ENCODE measurements around the gene EPN2. TPM values are rescaled to one million over a fixed set of nuclear protein-coding genes. Genes with fewer than 3 reads are reported as not detected.
A peak's percentile ranks its signal among the peaks of the same experiment; 100 is the strongest.

The EPN2 gene
- total RNA-seq, 1 experiment from 2014 or later = 57.8 TPM

DNA sequence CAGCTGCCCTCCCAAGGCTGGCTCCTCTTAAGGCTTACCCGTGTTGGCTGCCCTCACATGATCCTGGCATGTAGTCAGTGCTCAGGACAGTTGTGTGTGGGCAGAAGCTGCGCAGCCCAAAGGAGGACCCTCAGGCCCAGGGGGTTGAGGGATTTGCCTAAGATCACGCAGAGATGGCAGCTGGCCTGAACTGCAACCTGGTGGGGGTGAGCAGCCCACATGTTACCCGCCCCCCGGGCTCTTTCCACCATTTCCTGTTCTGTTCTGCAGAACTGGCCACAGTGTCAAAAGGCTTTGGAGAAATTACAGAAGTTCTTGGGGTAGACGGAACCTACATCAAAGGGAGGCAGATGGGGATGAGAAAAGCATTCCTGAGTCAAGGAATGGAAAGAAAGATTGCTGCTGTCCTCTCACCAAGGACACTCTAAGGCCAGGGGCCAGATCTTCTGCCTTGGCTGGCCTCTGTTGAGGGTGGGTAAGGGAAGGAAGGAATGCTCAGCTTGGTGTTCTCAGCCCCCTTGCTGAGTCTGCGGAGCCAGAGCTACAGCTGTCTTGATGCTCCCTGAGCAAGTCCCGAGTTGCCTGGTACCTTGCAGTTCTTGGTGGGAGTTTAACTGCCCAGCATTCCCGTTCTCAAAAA, 53.0 kb downstream of the EPN2 start:
- no peak overlapping the region for H2BK20ac ChIP-seq (ENCODE audit: low read depth, low read length, poor library complexity, severe bottlenecking)
- Mint-ChIP-seq H3K9me3 (no peaks in the 10 kb centered on the region), H3K4me3 (no peak overlapping the region), H3K4me1 (peaks cover 43 to 48% of the 10 kb centered on the region in 2 experiments), H3K27ac (peak overlapping the region in 2 of 3 experiments; percentile 8 to 77; a peak in 3 of 7 replicates), H3K27me3 (ENCODE audit: low read depth) (no peaks in the 10 kb centered on the region), H3K36me3 (ENCODE audit: insufficient read depth in 1 of 3, low read depth in 3 of 3) (peaks cover 12 to 20% (median 12%) of the 10 kb centered on the region in 3 experiments; a peak in 6 of 7 replicates)
- WGBS (ENCODE audit: extremely low coverage, insufficient read length, low lambda C conversion rate) = no CpG with 5 or more reads among the region's 9 CpGs
- H2BK12ac ChIP-seq (ENCODE audit: insufficient read length, low read depth, low read length) = peak overlapping the region; percentile 98
- no peak overlapping the region for H2AK5ac ChIP-seq (ENCODE audit: insufficient read length, low read length)
- no peak overlapping the region for H3K56ac ChIP-seq (ENCODE audit: insufficient read length, low read depth, low read length)
- DNase-seq = no peak
- H3K14ac ChIP-seq (ENCODE audit: insufficient read depth, low read length) = peak overlapping the region; percentile 72; the same call in 1 of the 2 replicates
- no peak overlapping the region for H4K5ac ChIP-seq (ENCODE audit: insufficient read length, low read depth, low read length)
- H3K79me1 ChIP-seq (ENCODE audit: insufficient read depth, low read depth, low read length, poor library complexity, severe bottlenecking) = peaks cover 3% of the 10 kb centered on the region
- H3T11ph ChIP-seq (ENCODE audit: low read length) = no peak overlapping the region
- no peaks in the 10 kb centered on the region for H3K23me2 ChIP-seq (ENCODE audit: insufficient read length, low read depth, low read length, poor library complexity, severe bottlenecking)
- H4K91ac ChIP-seq (ENCODE audit: insufficient read length, low read depth, low read length) = no peak overlapping the region
- H3K27ac ChIP-seq (ENCODE audit: insufficient read length, low read depth, low read length) = no peak overlapping the region
- peak overlapping the region; percentile 59 for H3K18ac ChIP-seq (ENCODE audit: insufficient read length, low read depth, low read length)
- no peak overlapping the region for H4K8ac ChIP-seq (replicated peaks; ENCODE audit: insufficient read length, low read depth, low read length)
- no peak overlapping the region for H3K23ac ChIP-seq (ENCODE audit: insufficient read length, low read depth, low read length)
- no peak overlapping the region for H3K4me2 ChIP-seq (ENCODE audit: insufficient read depth, insufficient read length, low read length)
- H3K9me3 ChIP-seq (ENCODE audit: control insufficient read depth, low read depth, low read length) = no peaks in the 10 kb centered on the region
- H3K79me2 ChIP-seq (ENCODE audit: insufficient read depth, low read length) = no peaks in the 10 kb centered on the region
- no peak overlapping the region for H2BK120ac ChIP-seq (ENCODE audit: low read depth, low read length, poor library complexity, severe bottlenecking)
- TF ChIP-seq, protein P1, sequence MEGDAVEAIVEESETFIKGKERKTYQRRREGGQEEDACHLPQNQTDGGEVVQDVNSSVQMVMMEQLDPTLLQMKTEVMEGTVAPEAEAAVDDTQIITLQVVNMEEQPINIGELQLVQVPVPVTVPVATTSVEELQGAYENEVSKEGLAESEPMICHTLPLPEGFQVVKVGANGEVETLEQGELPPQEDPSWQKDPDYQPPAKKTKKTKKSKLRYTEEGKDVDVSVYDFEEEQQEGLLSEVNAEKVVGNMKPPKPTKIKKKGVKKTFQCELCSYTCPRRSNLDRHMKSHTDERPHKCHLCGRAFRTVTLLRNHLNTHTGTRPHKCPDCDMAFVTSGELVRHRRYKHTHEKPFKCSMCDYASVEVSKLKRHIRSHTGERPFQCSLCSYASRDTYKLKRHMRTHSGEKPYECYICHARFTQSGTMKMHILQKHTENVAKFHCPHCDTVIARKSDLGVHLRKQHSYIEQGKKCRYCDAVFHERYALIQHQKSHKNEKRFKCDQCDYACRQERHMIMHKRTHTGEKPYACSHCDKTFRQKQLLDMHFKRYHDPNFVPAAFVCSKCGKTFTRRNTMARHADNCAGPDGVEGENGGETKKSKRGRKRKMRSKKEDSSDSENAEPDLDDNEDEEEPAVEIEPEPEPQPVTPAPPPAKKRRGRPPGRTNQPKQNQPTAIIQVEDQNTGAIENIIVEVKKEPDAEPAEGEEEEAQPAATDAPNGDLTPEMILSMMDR (conservative IDR thresholded peaks at IDR 0.05) = no peak
- no peak overlapping the region for H3K9ac ChIP-seq (ENCODE audit: extremely low read depth, insufficient read length, low read length)
- H2AFZ ChIP-seq (ENCODE audit: low read length) = no peak overlapping the region
- H2BK5ac ChIP-seq (ENCODE audit: insufficient read length, low read length) = no peak overlapping the region
- H3K4ac ChIP-seq (ENCODE audit: low read depth, low read length) = no peak overlapping the region
- no peaks in the 10 kb centered on the region for H3K27me3 ChIP-seq (ENCODE audit: insufficient read depth, low read length)
- no peak overlapping the region for H2BK15ac ChIP-seq (ENCODE audit: low read depth, low read length)
- peaks cover 5% of the 10 kb centered on the region for H3K4me1 ChIP-seq (ENCODE audit: insufficient read depth, low read length)
- peaks cover 3% of the 10 kb centered on the region for H4K20me1 ChIP-seq (ENCODE audit: control insufficient read depth, insufficient read depth, insufficient read length)

Data from H9 (cell line).